Measurements from ENCODE around the gene SLC16A8. TPM values are rescaled to one million over a fixed set of nuclear protein-coding genes. Genes with fewer than 3 reads are reported as not detected.

SLC16A8 gene
- total and polyA plus RNA-seq, 9 of the 15 experiments (the other 6 are each of a cell fraction or from before 2014, with no cell fraction given), result not detected

- TF ChIP-seq, protein P1, sequence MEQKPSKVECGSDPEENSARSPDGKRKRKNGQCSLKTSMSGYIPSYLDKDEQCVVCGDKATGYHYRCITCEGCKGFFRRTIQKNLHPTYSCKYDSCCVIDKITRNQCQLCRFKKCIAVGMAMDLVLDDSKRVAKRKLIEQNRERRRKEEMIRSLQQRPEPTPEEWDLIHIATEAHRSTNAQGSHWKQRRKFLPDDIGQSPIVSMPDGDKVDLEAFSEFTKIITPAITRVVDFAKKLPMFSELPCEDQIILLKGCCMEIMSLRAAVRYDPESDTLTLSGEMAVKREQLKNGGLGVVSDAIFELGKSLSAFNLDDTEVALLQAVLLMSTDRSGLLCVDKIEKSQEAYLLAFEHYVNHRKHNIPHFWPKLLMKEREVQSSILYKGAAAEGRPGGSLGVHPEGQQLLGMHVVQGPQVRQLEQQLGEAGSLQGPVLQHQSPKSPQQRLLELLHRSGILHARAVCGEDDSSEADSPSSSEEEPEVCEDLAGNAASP (IDR thresholded peaks at IDR 0.05), result no peak
- no peak for TF ChIP-seq HNRNPLL (IDR thresholded peaks at IDR 0.05; ENCODE audit: low read depth, low read length, poor library complexity, severe bottlenecking)
Measured at GRCh38 chr22:38034884-38035529, 49.0 kb downstream of the SLC16A8 start (continued).

GRCh38 chr22:38034278-38034882 is 49.6 kb downstream of the SLC16A8 start:
- no TSS peak for BruUV-seq (replicated peaks)
- intact Hi-C loops (cut with micrococcal nuclease) (no loop called here), in situ Hi-C loops (cut with MboI) (no loop called here)
- Histone ChIP-seq H3K4me3 (no peak overlapping the region), H3K36me3 (ENCODE audit: control insufficient read depth, insufficient read depth, low read length) (no peaks in the 10 kb centered on the region), H4K20me1 (replicated peaks; ENCODE audit: control insufficient read depth, insufficient read depth, low read length) (no peaks in the 10 kb centered on the region), H3K9me1 (ENCODE audit: control insufficient read depth, insufficient read depth, low read length) (no peaks in the 10 kb centered on the region), H2AFZ (ENCODE audit: low read depth, low read length) (peak overlapping the region; percentile 82), H3K4me2 (ENCODE audit: insufficient read depth, low read length) (peak overlapping the region; percentile 48), H3K27me3 (ENCODE audit: control insufficient read depth in 2 of 2, insufficient read depth in 2 of 2, low read length in 2 of 2) (no peaks in the 10 kb centered on the region), H3K9me3 (replicated peaks; ENCODE audit: control insufficient read depth, insufficient read depth, low read depth, low read length) (no peaks in the 10 kb centered on the region), H3K4me1 (replicated peaks in 1 of 2; ENCODE audit: control insufficient read depth in 2 of 2, insufficient read depth in 2 of 2, low read length in 2 of 2) (peaks cover 34 to 54% of the 10 kb centered on the region in 2 experiments), H3K9ac (ENCODE audit: insufficient read depth in 1 of 2, low read depth in 2 of 2, low read length in 2 of 2) (peak overlapping the region; percentile 59 to 92), H3K79me2 (ENCODE audit: control insufficient read depth, insufficient read depth, low read length) (no peaks in the 10 kb centered on the region), H3K27ac (ENCODE audit: extremely low read depth, low read depth, low read length) (peak overlapping the region; percentile 89)
- POLR2A ChIA-PET, result interaction anchor here (0.5 to 1.4 kb wide), 5 partner anchors 9 to 123 kb away, joined by 3 to 9 read pairs (median 3); no protein-coding TSS in a partner anchor
- CTCF ChIA-PET (ENCODE audit: low intra/inter-chr PET ratio), result no interaction called here
- WGBS (ENCODE audit: insufficient coverage, low coverage, missing lambda C conversion rate), result 7% methylated on average over 13 of the region's 15 CpGs
- peak; percentile 89 for ATAC-seq
- FAIRE-seq, result peak; percentile 81
- DNase-seq (ENCODE audit: extremely low read depth in 1 of 4, low spot score in 3 of 4), result peak; percentile 81 to 85 (median 82)
- TF ChIP-seq, protein P2, sequence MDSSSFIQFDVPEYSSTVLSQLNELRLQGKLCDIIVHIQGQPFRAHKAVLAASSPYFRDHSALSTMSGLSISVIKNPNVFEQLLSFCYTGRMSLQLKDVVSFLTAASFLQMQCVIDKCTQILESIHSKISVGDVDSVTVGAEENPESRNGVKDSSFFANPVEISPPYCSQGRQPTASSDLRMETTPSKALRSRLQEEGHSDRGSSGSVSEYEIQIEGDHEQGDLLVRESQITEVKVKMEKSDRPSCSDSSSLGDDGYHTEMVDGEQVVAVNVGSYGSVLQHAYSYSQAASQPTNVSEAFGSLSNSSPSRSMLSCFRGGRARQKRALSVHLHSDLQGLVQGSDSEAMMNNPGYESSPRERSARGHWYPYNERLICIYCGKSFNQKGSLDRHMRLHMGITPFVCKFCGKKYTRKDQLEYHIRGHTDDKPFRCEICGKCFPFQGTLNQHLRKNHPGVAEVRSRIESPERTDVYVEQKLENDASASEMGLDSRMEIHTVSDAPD (CRISPR knock-in tag; IDR thresholded peaks at IDR 0.05), result no peak
- no peak for TF ChIP-seq SAFB2 (IDR thresholded peaks at IDR 0.05; ENCODE audit: borderline replicate concordance, low read depth, low read length, severe bottlenecking)
- TF ChIP-seq ZNF121 (CRISPR knock-in tag; conservative IDR thresholded peaks at IDR 0.05), result no peak
- TF ChIP-seq KLF16 (IDR thresholded peaks at IDR 0.05), result no peak
- peak; percentile 15; the same call in 1 of the 2 replicates for TF ChIP-seq HCFC1 (IDR thresholded peaks at IDR 0.05; ENCODE audit: low read depth, low read length)
- no peak for TF ChIP-seq ZNF143 (CRISPR knock-in tag; IDR thresholded peaks at IDR 0.05)
- TF ChIP-seq ZNF232 (CRISPR knock-in tag; IDR thresholded peaks at IDR 0.05), result no peak
- no peak for TF ChIP-seq ARID2 (IDR thresholded peaks at IDR 0.05)
- no peak for TF ChIP-seq SMAD1 (IDR thresholded peaks at IDR 0.05; ENCODE audit: low read depth, low read length, partially characterized antibody)
- no peak for TF ChIP-seq FOXK1 (CRISPR knock-in tag; IDR thresholded peaks at IDR 0.05; ENCODE audit: borderline replicate concordance)
- no peak for TF ChIP-seq RBM22 (IDR thresholded peaks at IDR 0.05; ENCODE audit: low read depth, low read length, poor library complexity, severe bottlenecking)
- no peak for TF ChIP-seq SMARCB1 (IDR thresholded peaks at IDR 0.05; ENCODE audit: insufficient read length, low read depth)
- TF ChIP-seq, protein P3, sequence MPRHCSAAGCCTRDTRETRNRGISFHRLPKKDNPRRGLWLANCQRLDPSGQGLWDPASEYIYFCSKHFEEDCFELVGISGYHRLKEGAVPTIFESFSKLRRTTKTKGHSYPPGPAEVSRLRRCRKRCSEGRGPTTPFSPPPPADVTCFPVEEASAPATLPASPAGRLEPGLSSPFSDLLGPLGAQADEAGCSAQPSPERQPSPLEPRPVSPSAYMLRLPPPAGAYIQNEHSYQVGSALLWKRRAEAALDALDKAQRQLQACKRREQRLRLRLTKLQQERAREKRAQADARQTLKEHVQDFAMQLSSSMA (CRISPR knock-in tag; IDR thresholded peaks at IDR 0.05), result no peak
- TF ChIP-seq CEBPG (CRISPR knock-in tag; IDR thresholded peaks at IDR 0.05), result no peak
- no peak for TF ChIP-seq CEBPG (tag; conservative IDR thresholded peaks at IDR 0.05 in 1 of 2, IDR thresholded peaks at IDR 0.05 in 1 of 2)
